Nephron progenitor cell (in vitro differentiated cells): ENCODE results near the gene GNGT2.

Source experiments
- DNase-seq: peaks from one replicate; pipeline ENCODE4 v3.0.0; 2021
- H3K27ac Mint-ChIP-seq: 2 replicates; pipeline ENCODE4 v1.8.0; 2021; ENCODE audit warnings: mild to moderate bottlenecking, moderate library complexity, mixed read lengths
- H3K27me3 Mint-ChIP-seq: 2 replicates; pipeline ENCODE4 v1.8.0; 2021; ENCODE audit warnings: mild to moderate bottlenecking, low read depth, mixed read lengths; ENCODE audit not compliant: poor library complexity
- H3K36me3 Mint-ChIP-seq: 2 replicates; pipeline ENCODE4 v1.8.0; 2021; ENCODE audit warnings: low read depth, mixed read lengths
- H3K4me1 Mint-ChIP-seq: 2 replicates; pipeline ENCODE4 v1.8.0; 2021; ENCODE audit warnings: mixed read lengths
- H3K4me3 Mint-ChIP-seq: 2 replicates; pipeline ENCODE4 v1.8.0; 2021; ENCODE audit warnings: mild to moderate bottlenecking, moderate library complexity, mixed read lengths
- H3K9me3 Mint-ChIP-seq: 2 replicates; pipeline ENCODE4 v1.8.0; 2021; ENCODE audit warnings: mild to moderate bottlenecking, moderate library complexity, mixed read lengths
- CTCF ChIP-seq: fragments of 200-600 bp; sonication (generic); IDR thresholded peaks from 2 replicates; pipeline ENCODE4 v1.5.0; 2021; ENCODE audit warnings: antibody characterized with exemption

Gene GNGT2

DNA sequence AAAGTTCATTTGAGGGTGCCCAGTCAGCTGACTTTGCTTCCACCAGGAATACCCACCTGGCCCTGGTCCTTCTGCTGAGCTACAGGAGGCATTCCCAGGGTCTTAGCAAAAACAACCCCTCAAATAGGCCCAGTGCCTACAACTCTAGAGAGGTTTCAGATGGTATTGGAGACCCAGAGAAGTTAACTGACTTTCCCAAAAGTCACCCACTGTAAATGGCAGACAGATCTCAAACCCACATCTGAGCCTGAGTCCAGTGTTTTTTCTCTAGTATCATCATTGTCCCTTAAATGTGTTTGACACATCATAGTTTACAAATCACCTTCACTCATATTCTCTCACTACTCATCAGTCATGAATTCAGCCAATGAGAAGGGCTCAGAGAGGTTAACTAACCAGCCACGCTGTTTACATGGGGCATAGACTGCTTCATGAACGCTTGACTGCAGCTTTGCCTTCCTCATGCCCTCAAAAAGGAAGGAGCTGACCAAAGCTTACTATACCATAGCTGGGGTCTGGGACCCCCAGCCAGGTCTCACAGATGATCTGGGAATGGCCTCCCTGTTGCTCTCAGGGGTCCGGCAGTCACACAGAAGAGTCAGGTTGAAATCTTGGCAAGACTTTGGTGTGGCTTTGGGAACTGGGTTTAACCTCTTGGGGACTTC, 16.5 kb upstream of the GNGT2 start:
- no peak for TF ChIP-seq CTCF
- Mint-ChIP-seq H3K4me1 (peaks cover 35% of the 10 kb centered on the region), H3K9me3 (no peaks in the 10 kb centered on the region), H3K4me3 (no peak overlapping the region), H3K27ac (no peak overlapping the region), H3K27me3 (peaks cover 81% of the 10 kb centered on the region), H3K36me3 (no peaks in the 10 kb centered on the region)
- no peak for DNase-seq

DNA sequence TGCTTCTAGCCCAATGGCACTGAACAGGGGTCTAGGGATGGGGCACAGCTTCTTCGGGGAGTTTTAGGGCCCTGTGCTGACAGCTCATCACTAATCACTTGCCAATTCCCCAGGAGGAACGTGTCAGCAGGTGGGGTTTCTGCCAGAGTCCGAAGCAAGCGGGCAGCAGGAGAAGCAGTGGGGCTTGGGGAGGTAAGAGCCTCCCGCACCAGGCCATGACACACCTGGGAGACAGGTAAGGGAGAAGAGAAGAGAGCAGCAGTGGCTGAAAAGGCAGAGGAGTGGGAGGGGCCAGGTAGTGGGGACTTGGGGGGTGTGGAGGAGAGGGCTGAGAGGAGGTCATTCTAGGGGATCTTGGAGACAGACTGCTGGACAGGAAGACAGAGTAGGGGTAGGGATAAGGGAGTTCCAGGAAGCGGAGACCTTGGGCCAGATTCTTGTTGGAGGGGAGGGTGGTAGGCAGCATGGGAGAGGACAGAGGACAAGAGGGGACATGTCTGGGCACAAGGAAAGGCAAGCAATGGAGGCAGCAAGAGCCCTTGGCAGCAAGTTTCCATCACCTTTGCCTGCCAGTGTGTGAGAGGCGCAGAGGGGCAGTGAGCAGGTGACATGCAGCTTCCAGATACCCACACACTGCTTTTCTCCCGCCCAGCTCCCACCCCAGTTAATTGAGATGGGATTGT, 15.3 kb upstream of the GNGT2 start:
- Mint-ChIP-seq H3K27me3 (peaks cover 82% of the 10 kb centered on the region), H3K9me3 (no peaks in the 10 kb centered on the region), H3K36me3 (no peaks in the 10 kb centered on the region), H3K27ac (no peak overlapping the region), H3K4me3 (no peak overlapping the region), H3K4me1 (peaks cover 30% of the 10 kb centered on the region)
- no peak for TF ChIP-seq CTCF
- no peak for DNase-seq

GRCh38 chr17:49224997-49225337, 14.6 kb upstream of the GNGT2 start:
- DNase-seq, result no peak
- H3K4me1 Mint-ChIP-seq, result peaks cover 30% of the 10 kb centered on the region
- no peaks in the 10 kb centered on the region for H3K9me3 Mint-ChIP-seq
- no peak for TF ChIP-seq CTCF
- H3K4me3 Mint-ChIP-seq, result peak overlapping the region; percentile 82
- no peak overlapping the region for H3K27ac Mint-ChIP-seq
- no peaks in the 10 kb centered on the region for H3K36me3 Mint-ChIP-seq
- peaks cover 86% of the 10 kb centered on the region for H3K27me3 Mint-ChIP-seq

DNA sequence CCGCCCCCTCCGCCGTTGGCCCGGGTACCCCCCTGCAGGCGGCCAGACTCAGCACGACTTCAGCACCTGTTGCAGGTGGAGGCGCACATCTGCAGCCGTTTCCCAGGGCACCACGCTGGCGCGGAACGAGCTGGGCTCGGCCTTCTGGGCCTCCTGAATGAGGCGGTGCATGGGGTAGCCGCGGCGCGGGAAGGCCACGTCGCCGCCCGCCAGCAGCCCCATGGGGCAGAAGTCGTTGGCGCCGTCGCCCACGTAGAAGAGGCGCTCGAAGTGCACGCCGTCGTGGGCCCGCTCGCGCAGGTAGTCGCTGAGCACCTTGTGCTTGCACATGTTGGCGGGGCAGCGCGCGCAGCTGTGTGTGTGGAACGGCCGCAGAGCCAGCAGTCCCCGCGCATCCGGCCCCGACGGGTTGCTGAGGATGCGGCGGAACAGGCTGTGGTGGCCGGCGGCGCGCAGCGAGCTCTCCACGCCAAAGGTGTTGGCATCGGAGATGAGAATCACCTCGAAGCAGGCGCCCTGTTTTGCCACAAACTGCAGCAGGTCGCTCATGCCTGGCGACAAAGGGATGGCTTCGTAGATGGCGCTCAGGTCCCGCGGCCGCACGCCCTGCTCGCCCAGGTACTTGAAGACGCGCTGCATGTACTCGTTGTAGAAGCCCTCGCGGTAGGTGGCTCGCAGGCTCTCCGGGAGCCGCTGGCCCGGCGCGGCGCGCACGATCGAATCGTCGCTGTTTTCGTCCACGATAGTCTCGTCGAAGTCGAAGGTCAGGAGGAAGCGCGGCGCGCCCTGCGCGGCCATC, 14.0 kb upstream of the GNGT2 start:
- peaks cover 81% of the 10 kb centered on the region for H3K27me3 Mint-ChIP-seq
- no peaks in the 10 kb centered on the region for H3K9me3 Mint-ChIP-seq
- H3K4me1 Mint-ChIP-seq, result peaks cover 26% of the 10 kb centered on the region
- H3K4me3 Mint-ChIP-seq, result peak overlapping the region; percentile 82
- no peaks in the 10 kb centered on the region for H3K36me3 Mint-ChIP-seq
- TF ChIP-seq CTCF, result no peak
- peak; percentile 58 for DNase-seq
- no peak overlapping the region for H3K27ac Mint-ChIP-seq

- TF ChIP-seq CTCF, result peak; percentile 80
- Mint-ChIP-seq H3K4me1 (peaks cover 19% of the 10 kb centered on the region), H3K9me3 (no peaks in the 10 kb centered on the region), H3K4me3 (peak overlapping the region; percentile 82), H3K27me3 (peaks cover 74% of the 10 kb centered on the region), H3K27ac (no peak overlapping the region), H3K36me3 (no peaks in the 10 kb centered on the region)
- DNase-seq, result peak; percentile 87
Observed at GRCh38 chr17:49223517-49224197, 13.3 kb upstream of the GNGT2 start.
